ENCODE results near the gene ARL2BP. TPM values are rescaled to one million over a fixed set of nuclear protein-coding genes. Genes with fewer than 3 reads are reported as not detected.

Gene ARL2BP
- total and polyA plus RNA-seq, 9 of the 15 experiments (the other 6 are each of a cell fraction or from before 2014, with no cell fraction given), result 16.7 to 41.8 (median 27.2) TPM

- TF ChIP-seq ARID1B (IDR thresholded peaks at IDR 0.05), result peak; percentile 73
- no peak for TF ChIP-seq XRCC5 (IDR thresholded peaks at IDR 0.05; ENCODE audit: low read depth, low read length)
- peak; percentile 17; the same call in 1 of the 2 replicates for TF ChIP-seq CBFA2T2 (conservative IDR thresholded peaks at IDR 0.05)
- peak; percentile 3; the same call in 1 of the 2 replicates for TF ChIP-seq ZSCAN32 (CRISPR knock-in tag; IDR thresholded peaks at IDR 0.05)
- 0 out of 4 replicates have a peak, but pooled peaks of 1 of the 2 experiments have one; percentile 33 for TF ChIP-seq TBL1XR1 (IDR thresholded peaks at IDR 0.05; ENCODE audit: low read length in 2 of 2)
- TF ChIP-seq NR2C2 (CRISPR knock-in tag; IDR thresholded peaks at IDR 0.05), result no peak
- peak; percentile 48; the same call in 1 of the 2 replicates for TF ChIP-seq NR2C2 (tag; IDR thresholded peaks at IDR 0.05)
- no peak for TF ChIP-seq CHD7 (IDR thresholded peaks at IDR 0.05; ENCODE audit: low read depth, low read length)
- peak; percentile 88 for TF ChIP-seq ZFX (CRISPR knock-in tag; IDR thresholded peaks at IDR 0.05)
- TF ChIP-seq EWSR1 (IDR thresholded peaks at IDR 0.05; ENCODE audit: borderline replicate concordance, low read depth, partially characterized antibody), result no peak
- 0 out of 2 replicates have a peak, but pooled peaks have one; percentile 29 for TF ChIP-seq SMARCC2 (IDR thresholded peaks at IDR 0.05; ENCODE audit: low read depth)
- TF ChIP-seq ZEB2 (IDR thresholded peaks at IDR 0.05), result peak; percentile 24; the same call in 1 of the 2 replicates
- peak; percentile 72 for TF ChIP-seq JUND (IDR thresholded peaks at IDR 0.05; ENCODE audit: borderline replicate concordance, low read depth, low read length)
- peak; percentile 77; the same call in 2 of the 3 replicates for TF ChIP-seq JUND (tag; IDR thresholded peaks at IDR 0.05; ENCODE audit: borderline replicate concordance, low read depth, low read length)
- TF ChIP-seq SMARCA5 (IDR thresholded peaks at IDR 0.05), result no peak
- no peak for TF ChIP-seq ATF1 (CRISPR knock-in tag; IDR thresholded peaks at IDR 0.05)
- peak; percentile 95 for TF ChIP-seq ATF1 (tag; IDR thresholded peaks at IDR 0.05)
- TF ChIP-seq KLF1 (tag; IDR thresholded peaks at IDR 0.05), result peak; percentile 81; the same call in 1 of the 2 replicates
Measured at GRCh38 chr16:57268804-57269800, 24.0 kb downstream of the ARL2BP start (continued).

Data from K562 (cell line).